Vagina (tissue), 2 donors: ENCODE results near the gene EPC1. TPM values are rescaled to one million over a fixed set of nuclear protein-coding genes. Genes with fewer than 3 reads are reported as not detected.

Experiments
- DNase-seq, 2 donors: peaks; one replicate each; pipeline ENCODE4 v3.0.0-alpha.2; 2017; ENCODE audit errors: extremely low spot score in 2 of 2
- H3K27ac ChIP-seq: fragments of 200-600 bp; sonication (generic); one replicate; pipeline ENCODE4 v1.5.1; 2019
- H3K27me3 ChIP-seq: fragments of 200-600 bp; sonication (generic); one replicate; pipeline ENCODE4 v1.5.1; 2019
- H3K36me3 ChIP-seq, 2 donors: fragments of 200-600 bp; sonication (generic); one replicate each; pipeline ENCODE4 v1.5.1; 2017 to 2019
- H3K4me1 ChIP-seq: fragments of 200-600 bp; sonication (generic); one replicate; pipeline ENCODE4 v1.5.1; 2019
- H3K4me3 ChIP-seq, 2 donors: fragments of 200-600 bp; sonication (generic); 1 replicate in 1 of 2; 2 replicates in 1 of 2; pipeline ENCODE4 v1.5.1; 2016 to 2019
- H3K9me3 ChIP-seq: fragments of 200-600 bp; sonication (generic); one replicate; pipeline ENCODE4 v1.5.1; 2019
- CTCF ChIP-seq, 3 experiments: fragments of 450-650 bp in 2 of 3; fragments of 200-600 bp in 1 of 3; sonication (generic) in 1 of 3; IDR thresholded peaks; one replicate each; pipeline ENCODE4 v1.5.1; 2017 to 2019; ENCODE audit warnings: antibody characterized with exemption in 3 of 3, mild to moderate bottlenecking in 2 of 3, moderate library complexity in 2 of 3
- POLR2A ChIP-seq, 2 donors: fragments of 450-650 bp; IDR thresholded peaks; one replicate each; pipeline ENCODE4 v1.6.1; 2017; ENCODE audit warnings: antibody characterized with exemption in 2 of 2, mild to moderate bottlenecking in 2 of 2, moderate library complexity in 2 of 2
- POLR2AphosphoS5 ChIP-seq, 2 donors: sonication (generic); formaldehyde crosslinking; IDR thresholded peaks; one replicate each; pipeline ENCODE4 v1.9.0; 2017; ENCODE audit warnings: antibody characterized with exemption in 2 of 2, mild to moderate bottlenecking in 2 of 2, low read depth in 1 of 2; ENCODE audit not compliant: insufficient read depth in 1 of 2
- intact Hi-C: fragments of 100-400 bp; cut with DNase I; formaldehyde crosslinking; loops from one replicate; pipeline ENCODE4 v1.15.1; 2023
- total RNA-seq: library from RNA; depleted of rRNA; stranded (reverse); fragments of >200 nt; gene quantifications from one replicate; pipeline ENCODE4 v1.2.3, GENCODE V29; 2016

Gene EPC1
- total RNA-seq, 1 donor from 2014 or later, result 54.5 TPM

GRCh38 chr10:32372000-32372875 lies 25.3 kb upstream of the EPC1 start:
- no peak for DNase-seq
- intact Hi-C loops, result loop anchor here (10.0 kb wide), 1 partner anchor 317 kb away; the partner anchor contains the start of gene KIF5B
- Histone ChIP-seq H3K4me1 (peaks cover 55% of the 10 kb centered on the region), H3K9me3 (no peaks in the 10 kb centered on the region), H3K36me3 (no peaks in the 10 kb centered on the region), H3K27ac (no peak overlapping the region), H3K27me3 (no peaks in the 10 kb centered on the region), H3K4me3 (no peak overlapping the region)
- no peak for TF ChIP-seq CTCF (IDR thresholded peaks at IDR 0.05)
- no peak for TF ChIP-seq POLR2AphosphoS5 (IDR thresholded peaks at IDR 0.05; ENCODE audit: insufficient read depth in 1 of 2, low read depth in 1 of 2)
- TF ChIP-seq POLR2A (IDR thresholded peaks at IDR 0.05), result no peak

GRCh38 chr10:32371101-32371500 lies 24.1 kb upstream of the EPC1 start:
- no peak for TF ChIP-seq CTCF (IDR thresholded peaks at IDR 0.05)
- TF ChIP-seq POLR2A (IDR thresholded peaks at IDR 0.05), result no peak
- Histone ChIP-seq H3K36me3 (no peaks in the 10 kb centered on the region), H3K27ac (no peak overlapping the region), H3K27me3 (no peaks in the 10 kb centered on the region), H3K4me3 (no peak overlapping the region), H3K4me1 (peaks cover 66% of the 10 kb centered on the region), H3K9me3 (no peaks in the 10 kb centered on the region)
- DNase-seq, result no peak
- intact Hi-C loops, result loop anchor here (10.0 kb wide), 1 partner anchor 316 kb away; the partner anchor contains the start of gene KIF5B

- peaks cover 61% of the 10 kb centered on the region for H3K4me1 ChIP-seq
- TF ChIP-seq POLR2A (IDR thresholded peaks at IDR 0.05) (no peak), POLR2AphosphoS5 (IDR thresholded peaks at IDR 0.05; ENCODE audit: insufficient read depth in 1 of 2, low read depth in 1 of 2) (peak in 1 of 2 donors; percentile 59), CTCF (IDR thresholded peaks at IDR 0.05) (peak; percentile 67 to 81 (median 71))
- no peaks in the 10 kb centered on the region for H3K27me3 ChIP-seq
- H3K36me3 ChIP-seq, result no peaks in the 10 kb centered on the region
- peak overlapping the region; percentile 45 for H3K27ac ChIP-seq
- H3K4me3 ChIP-seq, result no peak overlapping the region
- no peaks in the 10 kb centered on the region for H3K9me3 ChIP-seq
- intact Hi-C loops, result no loop called here
- DNase-seq, result no peak
These were observed 21.0 kb upstream of the EPC1 start for GRCh38 chr10:32367793-32368453.

GRCh38 chr10:32366588-32366987 lies 19.6 kb upstream of the EPC1 start:
- no peak overlapping the region for H3K4me3 ChIP-seq
- TF ChIP-seq POLR2A (IDR thresholded peaks at IDR 0.05) (no peak), CTCF (IDR thresholded peaks at IDR 0.05) (no peak), POLR2AphosphoS5 (IDR thresholded peaks at IDR 0.05; ENCODE audit: insufficient read depth in 1 of 2, low read depth in 1 of 2) (no peak)
- intact Hi-C loops, result no loop called here
- H3K27ac ChIP-seq, result no peak overlapping the region
- no peaks in the 10 kb centered on the region for H3K36me3 ChIP-seq
- DNase-seq, result no peak
- no peaks in the 10 kb centered on the region for H3K27me3 ChIP-seq
- peaks cover 69% of the 10 kb centered on the region for H3K4me1 ChIP-seq
- H3K9me3 ChIP-seq, result no peaks in the 10 kb centered on the region
